ENCODE results near the gene REXO4. TPM values are rescaled to one million over a fixed set of nuclear protein-coding genes. Genes with fewer than 3 reads are reported as not detected.

REXO4 gene
- total and polyA plus RNA-seq, 5 donors: 10.5 to 16.3 (median 14.6) TPM

DNA sequence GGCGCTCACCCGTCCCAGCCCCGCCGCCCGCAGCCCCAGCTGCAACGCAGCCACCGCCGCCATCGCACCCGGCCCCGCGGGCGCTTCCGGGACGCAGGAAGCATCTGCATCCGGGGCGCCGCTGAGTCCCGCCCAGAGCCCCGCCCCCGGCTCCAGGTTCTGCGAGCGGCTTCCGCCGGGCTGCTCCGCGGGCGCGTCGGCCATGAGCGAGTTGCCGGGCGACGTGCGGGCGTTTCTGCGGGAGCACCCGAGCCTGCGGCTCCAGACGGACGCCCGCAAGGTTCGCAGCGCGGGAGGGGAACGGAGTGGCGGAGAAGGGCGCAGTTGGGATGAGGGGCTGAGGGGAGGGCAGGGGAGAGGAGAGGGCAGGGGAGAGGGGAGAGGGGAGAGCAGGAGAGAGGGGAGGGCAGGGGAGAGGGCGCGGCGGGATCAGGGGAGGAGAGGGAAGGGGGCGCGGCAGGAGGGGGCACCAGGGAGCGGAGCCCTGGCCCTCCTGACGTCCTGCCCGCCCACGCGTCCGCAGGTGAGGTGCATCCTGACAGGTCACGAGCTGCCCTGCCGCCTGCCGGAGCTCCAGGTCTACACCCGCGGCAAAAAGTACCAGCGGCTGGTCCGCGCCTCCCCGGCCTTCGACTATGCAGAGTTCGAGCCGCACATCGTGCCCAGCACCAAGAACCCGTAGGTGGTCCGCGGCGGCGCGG, 61.3 kb downstream of the REXO4 start, which contains the start of the genes SURF1 and SURF2:
Gene SURF1, minus strand, starts transcription at position 97 of the 701 bp plus-strand sequence. Its CDS starts 34 bp downstream, at position 63.
Gene SURF2, plus strand, starts transcription at position 160 of the 701 bp plus-strand sequence. Its CDS starts 43 bp downstream, at position 203.
- Histone ChIP-seq H3K4me3 (ENCODE audit: low read length) (peak within 1 kb of the TSS; percentile 97), H3K27ac (ENCODE audit: low read length) (no peak within 1 kb of the TSS), H3K27me3 (ENCODE audit: control insufficient read depth, insufficient read depth) (no peaks in the 10 kb centered on the region), H3K4me1 (ENCODE audit: control insufficient read depth, insufficient read depth, low read length) (peaks cover 6% of the 10 kb centered on the region), H3K9me3 (ENCODE audit: control insufficient read depth, low read length) (no peaks in the 10 kb centered on the region)
- 2% methylated on average over 78 of the region's 78 CpGs for WGBS
- ATAC-seq (peak; percentile 84 to 92), DNase-seq (peak; percentile 92 to 97 (median 96))
- intact Hi-C loops (cut with DNase I): no loop called here

Other genes starting within 250 kb of the REXO4 start
- gene OBP2B, start 208.8 kb downstream of the REXO4 start, total RNA-seq: not detected
- gene OBP2B, start 208.8 kb downstream of the REXO4 start, polyA plus RNA-seq: not detected
- 1 to 10 TPM in 3 of 4 donors, under 1 TPM in 1; 0.66 to 2.0 (median 1.6) TPM for gene ABO, start 142.8 kb downstream of the REXO4 start, total RNA-seq
- 1.0 TPM for gene ABO, start 142.8 kb downstream of the REXO4 start, polyA plus RNA-seq
- 10 to 100 TPM; 10.9 to 13.2 (median 11.9) TPM for gene SURF6, start 81.8 kb downstream of the REXO4 start, total RNA-seq
- 13.9 TPM for gene SURF6, start 81.8 kb downstream of the REXO4 start, polyA plus RNA-seq
- 10 to 100 TPM; 19.0 to 22.7 (median 20.6) TPM for gene MED22, start 69.9 kb downstream of the REXO4 start, total RNA-seq
- gene MED22, start 69.9 kb downstream of the REXO4 start, polyA plus RNA-seq: 15.2 TPM
- gene RPL7A, start 69.8 kb downstream of the REXO4 start, total RNA-seq: 1,000 to 10,000 TPM in 3 of 4 donors, 100 to 1,000 TPM in 1; 973 to 1,213 (median 1,047) TPM
- 1,455 TPM for gene RPL7A, start 69.8 kb downstream of the REXO4 start, polyA plus RNA-seq
- 10 to 100 TPM; 34.0 to 54.4 (median 43.1) TPM for gene SURF1, start 61.5 kb downstream of the REXO4 start, total RNA-seq
- 98.8 TPM for gene SURF1, start 61.5 kb downstream of the REXO4 start, polyA plus RNA-seq
- 10 to 100 TPM; 11.3 to 13.3 (median 12.5) TPM for gene SURF2, start 61.5 kb downstream of the REXO4 start, total RNA-seq
- gene SURF2, start 61.5 kb downstream of the REXO4 start, polyA plus RNA-seq: 23.4 TPM
- gene SURF4, start 42.0 kb downstream of the REXO4 start, total RNA-seq: 100 to 1,000 TPM in 1 of 4 donors, 10 to 100 TPM in 3; 70.2 to 129 (median 91.5) TPM
- 67.2 TPM for gene SURF4, start 42.0 kb downstream of the REXO4 start, polyA plus RNA-seq
- 1 to 10 TPM in 1 of 4 donors, under 1 TPM in 2, not detected in 1; 0.31 to 1.0 (median 0.37) TPM for gene STKLD1, start 41.6 kb downstream of the REXO4 start, total RNA-seq
- gene STKLD1, start 41.6 kb downstream of the REXO4 start, polyA plus RNA-seq: 1.3 TPM
- gene ADAMTS13, start 4.4 kb upstream of the REXO4 start, total RNA-seq: 1 to 10 TPM; 2.1 to 4.1 (median 3.5) TPM
- gene ADAMTS13, start 4.4 kb upstream of the REXO4 start, polyA plus RNA-seq: 4.6 TPM
- 10 to 100 TPM; 10.8 to 13.9 (median 13.8) TPM for gene CACFD1, start 42.0 kb upstream of the REXO4 start, total RNA-seq
- 12.8 TPM for gene CACFD1, start 42.0 kb upstream of the REXO4 start, polyA plus RNA-seq
- gene SLC2A6, start 61.1 kb upstream of the REXO4 start, total RNA-seq: 1 to 10 TPM; 1.7 to 4.0 (median 3.6) TPM
- gene SLC2A6, start 61.1 kb upstream of the REXO4 start, polyA plus RNA-seq: 3.7 TPM
- not detected for gene MYMK, start 106.9 kb upstream of the REXO4 start, total RNA-seq
- not detected for gene MYMK, start 106.9 kb upstream of the REXO4 start, polyA plus RNA-seq
- 10 to 100 TPM; 30.3 to 90.2 (median 47.1) TPM for gene ADAMTSL2, start 116.7 kb upstream of the REXO4 start, total RNA-seq
- gene ADAMTSL2, start 116.7 kb upstream of the REXO4 start, polyA plus RNA-seq: 37.3 TPM
- gene FAM163B, start 191.4 kb upstream of the REXO4 start, total RNA-seq: 1 to 10 TPM; 1.2 to 5.4 (median 1.4) TPM
- gene FAM163B, start 191.4 kb upstream of the REXO4 start, polyA plus RNA-seq: 2.0 TPM
- under 1 TPM in 2 of 4 donors, not detected in 2; 0.09 to 0.14 TPM for gene DBH, start 218.4 kb upstream of the REXO4 start, total RNA-seq
- gene DBH, start 218.4 kb upstream of the REXO4 start, polyA plus RNA-seq: 0.05 TPM